HUES6 (cell line): ENCODE data around the gene LZTFL1.

ENCODE experiments used
- H3K27ac ChIP-seq: 2 replicates; pipeline ENCODE4 v1.7.0; 2013; ENCODE audit warnings: low read depth, mild to moderate bottlenecking, low read length, inconsistent platforms
- H3K27me3 ChIP-seq: 2 replicates; pipeline ENCODE4 v1.6.1; 2013; ENCODE audit warnings: low read length; ENCODE audit not compliant: control insufficient read depth, insufficient read depth
- H3K36me3 ChIP-seq: 2 replicates; pipeline ENCODE4 v1.6.1; 2013; ENCODE audit warnings: low read length; ENCODE audit not compliant: control insufficient read depth, insufficient read depth
- H3K4me1 ChIP-seq: 2 replicates; pipeline ENCODE4 v1.6.1; 2013; ENCODE audit warnings: low read length; ENCODE audit not compliant: control insufficient read depth, insufficient read depth
- H3K4me3 ChIP-seq: 2 replicates; pipeline ENCODE4 v1.5.1; 2013; ENCODE audit warnings: low read depth, low read length
- H3K9ac ChIP-seq: one replicate; pipeline ENCODE4 v1.6.1; 2013; ENCODE audit warnings: mild to moderate bottlenecking, low read length
- H3K9me3 ChIP-seq: 2 replicates; pipeline ENCODE4 v1.6.1; 2013; ENCODE audit warnings: low read depth, low read length; ENCODE audit not compliant: control insufficient read depth, insufficient read depth

Gene LZTFL1

DNA sequence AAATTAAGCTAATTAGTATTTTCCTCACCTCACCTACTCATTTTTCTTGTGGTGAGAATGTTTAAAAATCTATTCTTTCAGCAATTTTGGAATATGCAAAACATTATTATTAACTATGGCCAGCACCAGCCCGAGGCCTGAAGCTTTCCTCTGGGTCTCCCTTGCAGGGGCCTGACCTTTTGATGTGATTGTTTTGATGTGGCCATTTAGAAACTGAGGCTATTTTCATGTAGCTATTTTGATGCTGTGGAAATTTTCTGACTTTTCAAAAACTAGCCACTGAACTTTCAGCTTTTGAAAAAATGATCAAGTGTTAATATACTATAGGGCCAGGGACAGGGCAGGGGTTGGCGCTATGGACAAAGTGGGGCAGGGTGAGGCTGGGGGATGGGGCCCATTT, 36.2 kb upstream of the LZTFL1 start:
- no peak overlapping the region for H3K27ac ChIP-seq
- H3K9ac ChIP-seq: no peak overlapping the region
- no peaks in the 10 kb centered on the region for H3K9me3 ChIP-seq
- H3K4me1 ChIP-seq: no peaks in the 10 kb centered on the region
- no peak overlapping the region for H3K4me3 ChIP-seq
- peaks cover 10% of the 10 kb centered on the region; the same call in 1 of the 2 replicates for H3K27me3 ChIP-seq
- no peaks in the 10 kb centered on the region for H3K36me3 ChIP-seq

DNA sequence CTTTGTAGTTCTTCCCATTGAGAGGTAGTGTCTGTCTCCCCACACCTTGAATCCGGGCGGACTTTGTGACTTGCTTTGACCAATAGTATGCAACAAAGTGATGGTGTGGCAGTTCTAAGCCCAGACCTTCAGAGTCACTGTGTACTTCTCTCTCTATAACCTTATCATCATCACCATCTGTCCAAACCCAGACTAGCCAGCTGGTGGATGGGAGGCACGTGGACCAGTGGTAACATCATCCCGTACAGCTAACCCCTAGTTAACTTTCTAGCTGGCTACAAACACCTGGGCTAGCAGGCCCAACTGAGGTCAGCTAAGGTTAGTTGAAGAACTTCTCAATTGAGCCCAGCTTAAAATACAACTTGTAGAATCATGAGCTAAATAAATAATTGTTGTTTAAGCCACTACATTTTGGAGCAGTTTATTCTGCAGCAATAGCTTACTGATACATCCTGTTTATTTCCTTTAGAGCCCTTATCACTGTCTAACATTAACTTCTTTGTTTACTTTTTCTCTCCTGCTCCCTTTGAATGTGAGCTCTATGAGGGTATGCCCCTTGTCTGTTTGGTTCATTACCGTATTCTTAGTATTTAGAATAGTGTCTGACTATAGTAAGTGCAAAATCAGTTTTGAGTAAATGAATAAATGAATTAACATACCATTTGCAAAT, 32.9 kb upstream of the LZTFL1 start:
- Histone ChIP-seq H3K27me3 (peaks cover 10% of the 10 kb centered on the region; the same call in 1 of the 2 replicates), H3K36me3 (no peaks in the 10 kb centered on the region), H3K9me3 (no peaks in the 10 kb centered on the region), H3K4me1 (peaks cover 4% of the 10 kb centered on the region; the same call in 1 of the 2 replicates), H3K27ac (no peak overlapping the region), H3K4me3 (no peak overlapping the region), H3K9ac (no peak overlapping the region)

DNA sequence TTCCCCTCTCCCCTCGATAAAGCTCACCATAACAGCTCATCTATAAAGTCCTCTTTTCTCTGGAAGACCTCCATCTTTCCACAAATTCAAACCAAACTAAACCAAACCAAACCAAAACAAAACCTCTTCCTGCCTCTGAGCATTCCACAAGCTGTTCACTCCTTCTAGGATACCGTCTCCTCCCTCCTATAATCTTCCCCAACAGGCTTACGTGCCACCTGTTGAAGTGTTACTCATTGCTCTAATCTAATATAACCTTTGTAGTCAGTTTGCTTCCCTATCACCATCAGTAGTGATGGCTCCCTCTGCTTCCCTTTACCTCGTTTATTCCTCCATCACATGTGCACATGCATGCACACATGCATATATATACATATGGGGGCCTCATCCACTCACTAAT, 31.7 kb upstream of the LZTFL1 start:
- H3K27ac ChIP-seq: no peak overlapping the region
- peaks cover 4% of the 10 kb centered on the region; the same call in 1 of the 2 replicates for H3K4me1 ChIP-seq
- H3K27me3 ChIP-seq: peaks cover 10% of the 10 kb centered on the region; the same call in 1 of the 2 replicates
- no peaks in the 10 kb centered on the region for H3K9me3 ChIP-seq
- H3K4me3 ChIP-seq: no peak overlapping the region
- H3K9ac ChIP-seq: no peak overlapping the region
- no peaks in the 10 kb centered on the region for H3K36me3 ChIP-seq

DNA sequence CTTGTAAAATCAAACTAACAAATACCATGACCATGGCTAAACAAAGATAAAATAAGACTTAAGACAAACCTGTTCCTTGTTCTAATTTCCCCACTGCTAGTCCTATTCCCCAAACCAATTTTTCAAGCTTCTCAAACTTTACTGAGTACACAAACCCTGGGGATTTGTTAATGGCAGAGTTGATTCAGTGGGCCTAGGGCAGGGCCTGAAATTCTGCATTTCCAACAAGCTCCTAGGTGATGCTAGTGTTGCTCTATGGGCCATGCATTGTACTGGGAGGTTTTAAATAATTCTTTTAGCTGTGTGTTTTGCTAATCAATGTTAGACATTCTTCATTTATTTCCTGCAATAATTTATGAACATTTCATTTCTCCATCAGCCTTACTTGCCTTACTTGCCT, 31.1 kb upstream of the LZTFL1 start:
- H3K4me1 ChIP-seq: peaks cover 4% of the 10 kb centered on the region; the same call in 1 of the 2 replicates
- no peaks in the 10 kb centered on the region for H3K36me3 ChIP-seq
- no peaks in the 10 kb centered on the region for H3K9me3 ChIP-seq
- H3K9ac ChIP-seq: no peak overlapping the region
- no peak overlapping the region for H3K4me3 ChIP-seq
- H3K27me3 ChIP-seq: peaks cover 10% of the 10 kb centered on the region; the same call in 1 of the 2 replicates
- no peak overlapping the region for H3K27ac ChIP-seq

DNA sequence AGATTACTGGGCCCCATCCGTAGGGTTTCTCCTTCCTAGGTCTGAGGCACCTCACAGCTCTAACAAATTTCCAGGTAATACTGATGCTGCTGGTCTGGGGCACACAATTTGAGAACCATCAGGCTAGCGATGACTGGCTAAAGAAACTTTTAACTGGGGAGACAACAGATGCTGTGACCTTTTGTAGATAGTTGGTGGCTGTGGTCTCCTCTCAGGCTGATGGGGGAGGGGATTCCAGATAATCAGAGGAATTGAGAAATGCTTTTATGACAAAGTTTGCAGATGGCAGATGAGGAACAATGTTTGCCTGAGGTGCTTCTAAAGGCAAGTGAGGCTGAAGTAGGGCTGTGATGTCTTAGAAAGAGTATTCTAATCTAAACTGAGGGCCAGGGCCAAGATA, 30.6 kb upstream of the LZTFL1 start:
- H3K27me3 ChIP-seq: peaks cover 10% of the 10 kb centered on the region; the same call in 1 of the 2 replicates
- no peaks in the 10 kb centered on the region for H3K9me3 ChIP-seq
- no peaks in the 10 kb centered on the region for H3K36me3 ChIP-seq
- H3K4me3 ChIP-seq: no peak overlapping the region
- no peak overlapping the region for H3K9ac ChIP-seq
- H3K27ac ChIP-seq: no peak overlapping the region
- peaks cover 4% of the 10 kb centered on the region; the same call in 1 of the 2 replicates for H3K4me1 ChIP-seq

DNA sequence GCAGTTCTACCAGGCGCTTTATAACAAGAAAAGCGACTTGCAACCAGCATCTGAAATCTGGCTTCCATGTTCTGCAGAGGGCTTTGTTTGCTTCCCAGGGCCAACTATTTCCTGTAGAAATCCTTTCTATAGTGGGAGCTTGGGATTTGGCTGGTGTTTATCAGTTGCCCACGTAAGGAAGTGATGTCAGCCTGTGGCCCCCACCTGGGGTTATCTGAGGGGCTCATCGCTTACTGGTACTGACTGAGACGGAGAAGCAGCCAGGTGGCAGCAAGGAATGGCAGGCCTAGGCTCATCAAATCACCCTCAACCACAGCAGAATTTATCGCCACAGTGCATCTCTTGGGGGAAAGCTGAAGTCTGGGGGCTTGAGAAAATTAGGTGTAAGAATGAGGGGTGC, 29.9 kb upstream of the LZTFL1 start:
- H3K4me3 ChIP-seq: no peak overlapping the region
- peaks cover 4% of the 10 kb centered on the region; the same call in 1 of the 2 replicates for H3K4me1 ChIP-seq
- H3K27me3 ChIP-seq: peaks cover 9% of the 10 kb centered on the region; the same call in 1 of the 2 replicates
- no peak overlapping the region for H3K9ac ChIP-seq
- H3K27ac ChIP-seq: no peak overlapping the region
- H3K36me3 ChIP-seq: no peaks in the 10 kb centered on the region
- no peaks in the 10 kb centered on the region for H3K9me3 ChIP-seq

DNA sequence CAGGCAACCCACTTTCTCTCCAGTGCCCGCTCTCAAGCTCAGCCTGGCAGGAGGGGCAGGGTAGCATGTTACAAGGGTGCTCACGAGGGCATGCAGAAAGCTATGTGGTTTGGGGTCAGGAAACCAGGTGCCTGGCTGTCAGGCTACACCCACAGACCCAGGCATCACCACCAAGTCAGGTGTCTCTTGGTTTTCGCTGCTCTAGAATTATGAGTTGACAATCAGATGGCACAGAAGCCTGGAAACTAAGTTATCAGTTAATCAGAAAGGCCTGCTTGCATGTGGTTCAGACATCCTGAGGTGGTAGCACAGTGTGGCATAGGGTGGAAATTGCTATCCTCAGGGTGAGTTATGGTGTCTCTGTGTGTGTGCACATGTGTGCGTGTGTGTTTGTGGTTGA, 28.2 kb upstream of the LZTFL1 start:
- no peaks in the 10 kb centered on the region for H3K36me3 ChIP-seq
- no peak overlapping the region for H3K27ac ChIP-seq
- H3K9ac ChIP-seq: no peak overlapping the region
- H3K27me3 ChIP-seq: peaks cover 5% of the 10 kb centered on the region; the same call in 1 of the 2 replicates
- no peak overlapping the region for H3K4me3 ChIP-seq
- H3K9me3 ChIP-seq: no peaks in the 10 kb centered on the region
- peaks cover 4% of the 10 kb centered on the region; the same call in 1 of the 2 replicates for H3K4me1 ChIP-seq

DNA sequence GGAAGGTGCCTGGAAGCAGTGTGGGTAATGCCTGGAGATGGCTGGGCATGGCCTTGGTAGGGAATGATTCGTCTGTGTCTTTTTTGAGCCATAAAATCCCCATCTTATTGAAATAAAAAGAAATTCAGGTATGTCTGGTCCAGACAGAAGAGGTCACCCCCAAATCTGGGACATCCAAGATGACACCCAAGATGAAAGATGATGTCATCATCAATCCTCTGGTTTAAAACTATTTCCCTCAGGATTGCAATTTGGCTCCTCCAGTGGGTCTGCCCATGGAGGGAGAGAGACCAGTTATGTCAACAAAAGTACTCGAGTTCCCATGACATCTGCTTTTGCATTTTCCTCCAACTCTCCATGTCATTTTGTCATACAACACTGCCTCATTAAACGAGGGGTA, 27.7 kb upstream of the LZTFL1 start:
- Histone ChIP-seq H3K9me3 (no peaks in the 10 kb centered on the region), H3K36me3 (no peaks in the 10 kb centered on the region), H3K27me3 (peaks cover 10% of the 10 kb centered on the region; the same call in 1 of the 2 replicates), H3K4me1 (peaks cover 4% of the 10 kb centered on the region; the same call in 1 of the 2 replicates), H3K9ac (no peak overlapping the region), H3K27ac (no peak overlapping the region), H3K4me3 (no peak overlapping the region)

DNA sequence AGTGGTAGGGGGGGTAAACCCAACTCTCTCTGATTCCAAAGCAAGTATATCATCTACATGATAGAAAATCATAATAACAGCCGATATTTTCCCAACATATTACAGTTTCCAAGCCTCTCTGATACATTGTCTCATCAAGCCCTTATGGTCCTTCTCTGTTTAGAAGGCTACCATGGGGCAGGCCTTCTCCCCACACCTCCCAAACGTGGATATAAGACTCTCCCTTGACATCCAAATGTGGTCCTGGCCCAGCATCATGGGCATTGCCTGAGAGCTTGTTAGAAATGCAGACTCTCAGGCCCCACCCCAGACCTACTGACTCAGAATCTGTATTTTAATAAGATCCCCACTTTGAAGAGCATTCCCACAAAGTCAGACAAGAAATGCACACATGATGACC, 26.7 kb upstream of the LZTFL1 start:
- Histone ChIP-seq H3K9ac (no peak overlapping the region), H3K4me1 (peaks cover 4% of the 10 kb centered on the region; the same call in 1 of the 2 replicates), H3K36me3 (no peaks in the 10 kb centered on the region), H3K27me3 (peaks cover 10% of the 10 kb centered on the region; the same call in 1 of the 2 replicates), H3K9me3 (peaks cover under 1% of the 10 kb centered on the region; the same call in 1 of the 2 replicates), H3K27ac (no peak overlapping the region), H3K4me3 (no peak overlapping the region)

DNA sequence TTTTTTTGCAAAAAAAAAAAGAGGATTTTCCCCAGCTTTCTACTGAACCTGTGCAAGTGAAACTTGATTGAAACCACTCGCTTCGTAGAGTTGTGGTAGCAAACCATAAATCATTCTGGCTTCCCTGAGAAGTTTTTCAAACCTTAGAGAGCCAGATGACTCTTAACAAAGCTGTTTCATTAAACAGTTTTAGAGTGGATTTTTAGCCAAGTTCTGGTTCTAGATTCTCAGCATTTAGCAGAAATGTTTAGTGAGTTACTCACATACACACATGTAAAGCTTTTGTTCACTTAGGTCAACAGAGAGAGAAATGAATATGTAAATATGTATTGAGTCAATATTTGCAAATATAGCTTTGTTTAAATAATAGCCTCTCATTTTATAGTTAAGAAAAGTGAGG, 26.3 kb upstream of the LZTFL1 start:
- H3K9me3 ChIP-seq: peaks cover 5% of the 10 kb centered on the region; the same call in 1 of the 2 replicates
- H3K36me3 ChIP-seq: no peaks in the 10 kb centered on the region
- H3K9ac ChIP-seq: no peak overlapping the region
- peaks cover 4% of the 10 kb centered on the region; the same call in 1 of the 2 replicates for H3K4me1 ChIP-seq
- H3K27ac ChIP-seq: no peak overlapping the region
- peaks cover 12% of the 10 kb centered on the region; the same call in 1 of the 2 replicates for H3K27me3 ChIP-seq
- H3K4me3 ChIP-seq: no peak overlapping the region

DNA sequence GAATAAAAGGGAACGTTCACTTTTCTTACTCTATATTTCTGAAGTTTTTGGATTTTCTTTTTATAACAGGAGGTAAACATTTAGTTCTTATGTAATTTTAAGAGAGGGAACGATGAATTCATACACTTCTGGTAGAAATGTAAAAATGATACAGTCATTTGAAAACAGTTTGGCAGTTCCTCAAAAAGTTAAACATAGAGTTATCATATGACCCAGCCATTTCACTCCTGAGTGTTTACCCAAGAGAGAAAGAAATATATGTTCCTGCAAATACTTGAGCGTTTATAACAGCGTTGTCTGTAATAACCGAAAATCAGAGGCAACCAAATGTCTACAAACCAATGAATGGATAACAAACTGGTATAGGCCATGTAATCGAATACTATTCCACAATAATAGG, 23.6 kb upstream of the LZTFL1 start:
- no peaks in the 10 kb centered on the region for H3K4me1 ChIP-seq
- no peak overlapping the region for H3K9ac ChIP-seq
- H3K9me3 ChIP-seq: peaks cover 5% of the 10 kb centered on the region; the same call in 1 of the 2 replicates
- peaks cover 21% of the 10 kb centered on the region; the same call in 1 of the 2 replicates for H3K27me3 ChIP-seq
- H3K36me3 ChIP-seq: no peaks in the 10 kb centered on the region
- no peak overlapping the region for H3K4me3 ChIP-seq
- no peak overlapping the region for H3K27ac ChIP-seq
